GM19351 (cell line): ENCODE data around the gene TRO.
A peak's percentile ranks its signal among the peaks of the same experiment; 100 is the strongest.

Source experiments
- ATAC-seq: cut with Tn5 transposase; IDR thresholded peaks from one replicate; pipeline ENCODE4 v1.9.1; 2021; ENCODE audit warnings: mild to moderate bottlenecking, moderate library complexity; ENCODE audit not compliant: unreplicated experiment

Gene TRO, protein sequence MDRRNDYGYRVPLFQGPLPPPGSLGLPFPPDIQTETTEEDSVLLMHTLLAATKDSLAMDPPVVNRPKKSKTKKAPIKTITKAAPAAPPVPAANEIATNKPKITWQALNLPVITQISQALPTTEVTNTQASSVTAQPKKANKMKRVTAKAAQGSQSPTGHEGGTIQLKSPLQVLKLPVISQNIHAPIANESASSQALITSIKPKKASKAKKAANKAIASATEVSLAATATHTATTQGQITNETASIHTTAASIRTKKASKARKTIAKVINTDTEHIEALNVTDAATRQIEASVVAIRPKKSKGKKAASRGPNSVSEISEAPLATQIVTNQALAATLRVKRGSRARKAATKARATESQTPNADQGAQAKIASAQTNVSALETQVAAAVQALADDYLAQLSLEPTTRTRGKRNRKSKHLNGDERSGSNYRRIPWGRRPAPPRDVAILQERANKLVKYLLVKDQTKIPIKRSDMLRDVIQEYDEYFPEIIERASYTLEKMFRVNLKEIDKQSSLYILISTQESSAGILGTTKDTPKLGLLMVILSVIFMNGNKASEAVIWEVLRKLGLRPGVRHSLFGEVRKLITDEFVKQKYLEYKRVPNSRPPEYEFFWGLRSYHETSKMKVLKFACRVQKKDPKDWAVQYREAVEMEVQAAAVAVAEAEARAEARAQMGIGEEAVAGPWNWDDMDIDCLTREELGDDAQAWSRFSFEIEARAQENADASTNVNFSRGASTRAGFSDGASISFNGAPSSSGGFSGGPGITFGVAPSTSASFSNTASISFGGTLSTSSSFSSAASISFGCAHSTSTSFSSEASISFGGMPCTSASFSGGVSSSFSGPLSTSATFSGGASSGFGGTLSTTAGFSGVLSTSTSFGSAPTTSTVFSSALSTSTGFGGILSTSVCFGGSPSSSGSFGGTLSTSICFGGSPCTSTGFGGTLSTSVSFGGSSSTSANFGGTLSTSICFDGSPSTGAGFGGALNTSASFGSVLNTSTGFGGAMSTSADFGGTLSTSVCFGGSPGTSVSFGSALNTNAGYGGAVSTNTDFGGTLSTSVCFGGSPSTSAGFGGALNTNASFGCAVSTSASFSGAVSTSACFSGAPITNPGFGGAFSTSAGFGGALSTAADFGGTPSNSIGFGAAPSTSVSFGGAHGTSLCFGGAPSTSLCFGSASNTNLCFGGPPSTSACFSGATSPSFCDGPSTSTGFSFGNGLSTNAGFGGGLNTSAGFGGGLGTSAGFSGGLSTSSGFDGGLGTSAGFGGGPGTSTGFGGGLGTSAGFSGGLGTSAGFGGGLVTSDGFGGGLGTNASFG (N-terminal part only)

DNA sequence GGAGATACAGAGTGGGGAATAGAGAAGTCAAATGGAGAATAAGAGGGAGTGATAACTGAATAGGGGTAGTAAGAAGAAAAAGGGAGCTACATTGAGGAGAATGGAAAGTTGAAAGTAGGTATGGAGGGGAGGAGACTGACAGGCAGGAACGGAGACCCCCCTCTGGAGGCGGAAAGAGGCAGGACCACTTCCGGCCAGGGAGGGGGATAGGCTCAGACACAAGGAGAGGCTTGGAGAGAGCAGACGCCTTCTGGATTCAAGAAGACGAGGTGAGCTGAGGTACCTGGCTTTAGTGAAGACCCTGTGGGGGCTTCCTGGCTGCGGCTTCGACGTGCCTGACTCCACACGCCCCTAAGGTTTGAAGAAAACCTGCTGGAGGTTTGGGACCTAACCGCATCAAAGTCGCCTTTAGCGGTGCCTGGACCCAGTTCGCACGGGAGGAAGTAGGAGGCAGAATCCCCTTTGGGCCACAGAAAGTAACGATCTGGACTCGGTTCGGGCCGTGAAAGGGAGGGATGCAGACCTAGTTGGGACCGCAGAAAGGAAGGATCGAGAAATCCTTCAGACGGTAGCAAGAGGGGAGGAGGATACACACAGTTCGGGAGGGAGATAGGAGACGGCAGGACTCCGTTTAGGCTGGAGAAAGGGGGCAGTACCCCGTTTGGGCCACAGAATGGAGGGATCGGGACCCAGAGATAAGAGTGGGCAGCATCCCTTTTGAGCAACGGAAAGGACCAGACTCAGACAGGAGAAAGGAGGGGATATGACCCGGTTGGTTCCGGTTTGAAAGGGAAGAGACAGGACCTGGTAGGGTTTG, at the start of gene TRO:
Gene TRO (plus strand): TSS at position 215 of the 817 bp plus-strand sequence. CDS start 1,423 bp downstream, outside the sequence.
- ATAC-seq, result peak; percentile 25

DNA sequence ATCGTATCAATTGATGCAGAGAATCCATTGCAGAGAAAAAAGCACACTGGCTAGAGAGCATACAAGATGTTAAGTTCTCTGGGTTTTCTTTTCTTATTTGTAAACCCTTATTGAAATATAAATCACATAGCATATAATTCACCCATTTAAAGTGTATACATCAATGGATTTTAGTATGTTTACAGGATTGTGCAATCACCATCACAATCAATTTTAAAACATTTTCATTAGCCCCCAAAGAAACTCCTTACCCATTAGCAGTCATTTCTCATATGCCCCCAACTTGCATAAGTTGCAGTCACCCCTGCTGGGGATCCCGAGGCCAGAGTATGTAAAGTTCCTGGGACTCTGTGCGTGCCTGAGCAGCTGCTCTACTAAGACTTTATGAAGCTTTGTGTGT, 34.9 kb upstream of the TRO start:
- no peak for ATAC-seq

DNA sequence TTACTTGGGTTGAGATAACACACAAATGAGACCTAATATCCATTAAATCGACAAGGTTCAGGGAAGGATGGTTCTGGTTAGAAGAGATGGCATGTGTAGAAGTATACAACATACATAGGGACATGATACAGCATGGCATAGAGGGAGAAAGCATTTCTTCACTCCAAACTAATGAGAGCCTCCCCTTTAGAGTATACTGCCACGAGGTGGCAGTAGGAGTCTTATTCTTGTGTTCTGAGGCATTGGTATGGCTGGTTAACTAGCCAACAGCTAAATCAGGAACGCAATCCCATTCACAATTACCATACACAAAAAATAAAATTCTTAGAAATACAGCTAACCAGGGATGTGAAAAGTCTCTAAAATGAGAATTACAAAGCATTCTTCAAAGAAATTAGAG, 29.1 kb upstream of the TRO start:
- ATAC-seq, result peak; percentile 74

DNA sequence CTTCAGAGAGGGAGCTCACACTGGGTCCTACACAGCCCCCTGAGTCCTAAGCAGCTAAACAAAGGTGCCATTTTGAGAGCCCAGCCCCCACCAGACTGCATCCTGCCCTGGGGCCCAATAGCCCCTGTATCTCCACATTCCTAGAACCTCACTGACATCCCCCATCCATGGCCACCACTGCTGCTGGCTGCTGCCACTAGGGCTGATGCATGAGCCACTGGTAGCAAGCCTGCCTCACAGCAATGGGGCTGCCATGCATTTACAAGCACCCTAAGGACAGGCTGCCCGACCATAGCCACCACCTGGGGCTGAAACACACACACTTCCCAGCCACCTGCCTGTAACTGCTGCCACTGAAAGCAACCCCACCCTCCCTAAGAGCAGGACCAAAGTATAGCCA, 26.5 kb upstream of the TRO start:
- no peak for ATAC-seq

DNA sequence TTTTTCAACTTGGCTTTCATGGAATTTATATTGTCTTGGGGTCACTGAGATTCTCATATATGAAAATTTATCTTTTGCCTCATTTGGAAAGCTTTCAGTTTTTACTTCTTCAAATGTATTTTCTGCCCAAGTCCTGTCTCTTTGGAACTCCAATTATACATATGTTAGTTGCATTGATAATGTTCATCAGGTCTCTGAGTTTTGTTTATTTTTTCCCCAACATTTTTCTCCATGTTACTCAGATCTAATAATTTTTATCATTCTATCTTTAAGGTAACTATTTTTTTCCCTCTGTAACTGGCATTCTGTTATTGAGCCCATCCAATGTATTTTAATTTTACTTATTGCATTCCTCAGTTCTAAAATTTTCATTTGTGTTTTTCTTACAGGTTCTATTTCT, 10.7 kb upstream of the TRO start:
- ATAC-seq, result no peak

DNA sequence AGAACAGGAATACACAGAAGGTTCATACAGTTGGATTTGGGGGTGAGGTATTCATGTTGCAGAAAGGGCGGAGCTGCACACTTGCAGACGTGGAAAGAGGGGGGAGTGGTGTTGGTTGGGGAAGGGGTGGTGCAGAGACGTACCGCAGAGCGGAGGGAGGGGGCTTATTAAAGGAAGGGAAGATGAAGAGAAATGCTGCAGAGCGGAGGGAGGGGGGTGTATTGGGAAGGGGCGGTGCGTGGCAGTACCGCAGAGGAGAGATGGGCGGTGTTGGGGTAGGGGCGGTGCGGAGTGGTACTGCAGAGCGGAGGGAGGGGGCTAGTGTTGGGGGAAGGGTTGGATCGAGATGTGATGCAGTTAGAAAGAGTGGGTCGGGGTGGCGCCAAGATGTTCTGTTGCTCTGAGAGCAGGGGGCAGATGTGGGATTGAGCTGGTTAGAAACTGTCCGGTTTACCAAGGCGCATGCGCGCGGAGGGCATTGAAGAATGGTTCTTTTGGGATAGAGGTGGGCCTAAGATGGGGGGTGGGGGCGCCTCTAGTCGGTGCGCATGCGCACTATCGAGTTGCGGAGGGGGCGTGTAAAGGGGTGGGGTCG, 900 bp downstream of the TRO start:
- ATAC-seq, result peak; percentile 62

DNA sequence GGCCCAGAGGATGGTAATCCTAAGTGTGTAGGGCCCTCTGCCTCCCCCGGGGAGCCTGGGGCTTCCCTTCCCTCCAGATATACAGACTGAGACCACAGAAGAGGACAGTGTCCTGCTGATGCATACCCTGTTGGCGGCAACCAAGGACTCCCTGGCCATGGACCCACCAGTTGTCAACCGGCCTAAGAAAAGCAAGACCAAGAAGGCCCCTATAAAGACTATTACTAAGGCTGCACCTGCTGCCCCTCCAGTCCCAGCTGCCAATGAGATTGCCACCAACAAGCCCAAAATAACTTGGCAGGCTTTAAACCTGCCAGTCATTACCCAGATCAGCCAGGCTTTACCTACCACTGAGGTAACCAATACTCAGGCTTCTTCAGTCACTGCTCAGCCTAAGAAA, 1.9 kb downstream of the TRO start:
- no peak for ATAC-seq

DNA sequence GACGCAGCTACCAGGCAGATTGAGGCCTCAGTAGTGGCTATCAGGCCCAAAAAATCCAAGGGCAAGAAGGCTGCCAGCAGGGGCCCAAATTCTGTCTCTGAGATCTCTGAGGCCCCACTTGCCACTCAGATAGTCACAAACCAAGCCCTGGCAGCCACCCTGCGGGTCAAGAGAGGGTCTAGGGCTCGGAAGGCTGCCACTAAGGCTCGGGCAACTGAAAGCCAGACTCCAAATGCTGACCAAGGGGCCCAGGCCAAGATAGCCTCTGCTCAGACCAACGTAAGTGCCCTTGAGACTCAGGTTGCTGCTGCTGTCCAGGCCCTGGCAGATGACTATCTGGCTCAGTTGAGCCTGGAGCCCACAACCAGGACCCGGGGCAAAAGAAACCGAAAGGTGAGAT, 2.8 kb downstream of the TRO start:
- ATAC-seq, result no peak

DNA sequence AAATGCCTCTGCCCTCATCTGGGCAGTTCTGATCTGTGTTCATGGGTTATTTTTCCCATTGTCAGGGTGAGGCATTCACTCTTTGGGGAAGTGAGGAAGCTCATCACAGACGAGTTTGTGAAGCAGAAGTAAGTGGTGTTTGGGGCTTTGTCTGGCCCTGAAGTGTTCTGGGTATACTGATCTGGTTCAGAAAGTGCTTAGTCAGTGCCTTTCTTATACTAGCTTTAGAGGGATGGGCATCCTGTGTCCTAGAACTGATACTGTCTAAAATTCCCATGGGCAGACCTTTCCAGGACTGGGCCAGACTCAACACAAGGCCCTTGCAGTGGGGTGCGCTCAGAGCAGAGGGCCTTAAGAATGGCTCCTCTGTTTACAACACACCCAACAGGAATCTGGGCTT, 6.4 kb downstream of the TRO start:
- ATAC-seq, result no peak

DNA sequence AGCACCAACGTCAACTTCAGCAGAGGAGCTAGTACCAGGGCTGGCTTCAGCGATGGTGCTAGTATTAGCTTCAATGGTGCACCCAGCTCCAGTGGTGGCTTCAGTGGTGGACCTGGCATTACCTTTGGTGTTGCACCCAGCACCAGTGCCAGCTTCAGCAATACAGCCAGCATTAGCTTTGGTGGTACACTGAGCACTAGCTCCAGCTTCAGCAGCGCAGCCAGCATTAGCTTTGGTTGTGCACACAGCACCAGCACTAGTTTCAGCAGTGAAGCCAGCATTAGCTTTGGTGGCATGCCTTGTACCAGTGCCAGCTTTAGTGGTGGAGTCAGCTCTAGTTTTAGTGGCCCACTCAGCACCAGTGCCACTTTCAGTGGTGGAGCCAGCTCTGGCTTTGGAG, 8.3 kb downstream of the TRO start:
- ATAC-seq, result no peak

DNA sequence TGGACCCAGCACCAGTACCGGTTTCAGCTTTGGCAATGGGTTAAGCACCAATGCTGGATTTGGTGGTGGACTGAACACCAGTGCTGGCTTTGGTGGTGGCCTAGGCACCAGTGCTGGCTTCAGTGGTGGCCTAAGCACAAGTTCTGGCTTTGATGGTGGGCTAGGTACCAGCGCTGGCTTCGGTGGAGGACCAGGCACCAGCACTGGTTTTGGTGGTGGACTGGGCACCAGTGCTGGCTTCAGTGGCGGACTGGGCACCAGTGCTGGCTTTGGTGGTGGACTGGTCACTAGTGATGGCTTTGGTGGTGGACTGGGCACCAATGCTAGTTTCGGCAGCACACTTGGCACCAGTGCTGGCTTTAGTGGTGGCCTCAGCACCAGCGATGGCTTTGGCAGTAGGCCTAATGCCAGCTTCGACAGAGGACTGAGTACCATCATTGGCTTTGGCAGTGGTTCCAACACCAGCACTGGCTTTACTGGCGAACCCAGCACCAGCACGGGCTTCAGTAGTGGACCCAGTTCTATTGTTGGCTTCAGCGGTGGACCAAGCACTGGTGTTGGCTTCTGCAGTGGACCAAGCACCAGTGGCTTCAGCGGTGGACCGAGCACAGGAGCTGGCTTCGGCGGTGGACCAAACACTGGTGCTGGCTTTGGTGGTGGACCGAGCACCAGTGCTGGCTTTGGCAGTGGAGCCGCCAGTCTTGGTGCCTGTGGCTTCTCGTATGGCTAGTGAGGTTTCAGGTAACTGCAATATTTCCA, 9.8 kb downstream of the TRO start:
- no peak for ATAC-seq

DNA sequence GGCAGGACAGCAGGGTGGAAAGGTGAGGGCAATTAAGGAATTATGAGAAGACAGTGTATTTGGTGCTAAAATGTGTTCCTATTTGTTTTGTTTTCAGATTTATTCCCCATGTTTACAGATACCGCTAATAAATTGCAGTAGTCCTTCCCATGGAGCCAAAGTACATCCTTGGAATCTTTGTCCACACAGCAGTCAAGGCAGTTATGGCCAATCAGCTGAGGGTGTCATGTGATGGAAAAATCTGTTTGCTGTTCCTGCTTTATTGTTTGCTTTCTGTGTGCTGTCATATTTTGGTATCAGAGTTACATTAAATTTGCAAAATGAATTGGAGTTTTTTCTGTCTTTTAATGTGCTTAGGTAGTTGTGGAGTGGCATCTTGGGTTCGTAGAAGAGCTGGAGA, 10.5 kb downstream of the TRO start:
- no peak for ATAC-seq

DNA sequence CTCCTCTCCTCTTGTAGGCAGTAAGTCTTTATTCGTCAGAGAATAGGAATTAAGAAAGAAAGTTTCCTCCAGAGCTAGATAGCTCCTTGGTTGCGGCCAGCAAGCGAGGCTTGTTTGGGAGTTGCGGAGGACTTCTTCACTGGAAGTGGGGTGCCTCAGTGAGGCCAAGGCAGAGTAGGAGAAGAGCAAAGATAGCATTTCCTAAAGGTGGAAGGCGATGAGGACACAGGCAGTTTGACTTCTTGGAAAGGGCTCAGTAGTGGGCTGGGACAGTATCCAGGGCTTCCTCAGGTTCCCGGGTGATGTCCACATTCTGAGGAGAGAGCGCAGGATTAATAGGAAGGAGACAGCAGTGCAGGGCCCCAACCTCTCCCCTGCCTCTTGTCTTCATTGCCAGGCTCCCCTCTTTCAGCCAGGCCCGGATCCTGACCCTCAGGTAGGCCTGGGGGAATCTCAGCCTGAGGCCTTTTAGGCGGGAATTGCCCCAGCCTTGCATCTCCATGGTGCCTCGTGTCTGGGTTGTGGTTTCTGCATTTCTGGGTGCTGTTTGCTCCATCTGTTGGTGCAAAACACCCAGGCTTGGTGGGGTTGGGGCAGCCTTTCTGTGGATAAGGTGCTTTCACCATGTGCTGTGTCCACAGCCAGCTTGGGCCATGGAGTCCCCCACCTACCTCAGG, 12.7 kb downstream of the TRO start:
- ATAC-seq, result no peak

DNA sequence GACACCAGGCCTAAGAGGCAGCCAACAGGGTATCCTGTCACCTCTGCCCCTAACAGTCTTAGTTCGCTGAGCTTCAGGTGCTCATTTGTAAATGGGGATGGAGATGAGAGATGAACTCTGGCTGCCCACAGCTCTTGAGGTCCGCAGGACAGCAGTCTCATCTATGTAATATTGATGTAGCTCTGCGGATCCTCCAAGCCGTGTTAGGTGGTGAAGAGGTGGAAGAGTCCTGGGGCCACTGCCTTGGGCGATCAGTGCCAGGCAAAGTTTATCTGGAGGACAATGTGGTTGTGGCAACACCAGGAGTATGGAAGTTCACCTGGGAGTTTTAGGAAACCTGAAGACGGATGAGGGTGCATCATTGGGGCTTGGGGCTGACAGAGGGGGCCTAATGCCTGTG, 13.4 kb downstream of the TRO start:
- no peak for ATAC-seq

DNA sequence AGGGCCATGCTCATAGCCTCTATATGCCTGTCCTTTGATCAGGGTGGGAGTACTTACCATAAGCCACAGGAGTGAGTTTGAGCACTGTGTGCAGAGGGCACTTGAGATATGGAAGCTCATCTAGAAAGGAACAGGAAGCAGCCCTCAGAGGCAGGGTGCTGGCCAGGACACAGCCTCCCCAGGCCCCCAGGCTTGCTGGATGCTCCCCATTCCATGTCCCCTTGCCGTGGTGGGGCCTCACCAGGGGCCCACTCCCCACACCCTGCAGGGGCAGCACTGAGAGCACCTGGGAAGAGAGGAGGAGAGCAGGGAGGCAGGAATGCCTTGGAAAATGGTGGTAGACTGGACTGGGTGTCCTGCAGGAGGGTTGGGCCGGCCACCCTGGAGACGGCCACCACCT, 14.3 kb downstream of the TRO start:
- ATAC-seq, result no peak

DNA sequence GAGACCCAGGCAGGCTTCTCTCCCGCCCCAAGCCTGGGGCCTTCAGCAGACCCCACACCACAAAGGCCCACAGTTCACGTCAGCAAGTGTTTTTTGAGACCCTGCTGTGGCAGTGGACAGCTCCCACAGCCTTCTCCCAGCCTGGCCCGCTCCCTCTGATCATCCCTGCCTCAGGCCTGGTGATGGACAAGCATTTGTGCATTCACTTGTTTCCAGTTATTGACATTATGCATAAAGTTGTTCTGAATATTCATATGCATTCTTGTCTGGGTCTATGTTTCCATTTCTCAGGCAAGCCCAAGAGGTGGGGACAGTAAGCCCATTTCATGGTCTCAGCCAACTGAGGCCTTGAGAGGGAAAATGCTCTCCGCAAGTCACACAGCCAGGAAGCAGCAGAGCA, 14.7 kb downstream of the TRO start:
- ATAC-seq, result no peak

DNA sequence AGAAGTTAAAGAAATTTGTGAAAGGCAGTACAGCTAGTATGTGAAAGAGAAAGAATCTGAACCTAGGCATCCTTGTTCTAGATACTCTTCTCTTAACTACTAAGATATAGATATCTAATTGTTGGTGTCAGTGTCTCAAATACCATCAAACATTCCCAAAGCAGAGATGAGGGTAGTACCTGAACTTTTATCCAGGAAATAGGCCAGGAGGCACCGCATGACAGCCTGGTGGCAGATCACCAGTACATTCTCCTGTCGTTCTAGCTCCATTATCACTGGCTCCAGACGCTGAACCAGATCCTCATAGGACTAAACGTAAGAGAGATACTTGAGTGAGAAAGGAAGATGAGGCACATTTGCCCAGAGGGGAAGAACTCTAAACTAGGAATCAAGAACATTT, 16.8 kb downstream of the TRO start:
- no peak for ATAC-seq

DNA sequence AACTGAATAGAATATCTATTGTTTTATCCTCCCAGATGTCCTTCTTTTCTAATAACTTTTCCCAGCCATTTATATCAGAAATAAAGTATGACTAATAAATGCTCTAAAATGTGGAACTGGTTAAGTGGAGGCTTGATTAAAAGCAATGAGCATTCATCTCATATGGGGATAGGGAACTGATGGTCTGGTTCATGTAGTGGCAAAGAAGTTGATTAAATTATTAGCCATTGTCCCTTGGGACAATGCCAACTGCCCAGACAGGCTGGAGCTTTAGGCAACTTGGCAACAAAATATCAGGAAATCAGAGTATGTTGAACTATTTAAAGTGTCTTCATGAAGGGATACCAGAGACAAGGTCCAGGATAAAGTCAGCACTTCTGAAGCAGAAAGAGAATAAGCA, 24.2 kb downstream of the TRO start:
- no peak for ATAC-seq

DNA sequence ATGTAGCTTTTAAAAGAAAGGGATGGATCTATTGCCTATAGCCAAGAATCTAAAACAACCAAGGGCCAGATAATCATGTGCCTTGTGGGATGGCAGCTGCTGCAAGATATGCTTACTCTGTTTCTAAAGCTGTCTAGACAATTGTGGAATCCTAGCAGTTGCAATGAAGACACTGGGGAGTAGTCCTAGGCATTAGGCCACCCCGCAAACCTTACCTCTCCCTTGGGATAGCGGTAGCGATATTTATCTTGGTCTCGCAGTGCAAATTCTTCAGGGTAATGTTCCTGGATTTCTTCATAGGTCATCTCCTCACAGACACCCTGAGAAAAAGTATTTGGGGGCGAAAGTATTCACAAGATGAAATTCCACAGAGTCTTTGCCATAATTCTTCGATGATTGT, 24.6 kb downstream of the TRO start:
- no peak for ATAC-seq
